Astrocyte of the spinal cord (primary cell): ENCODE measurements around the gene PLXNB1.

Experiments used
- DNase-seq: peaks from one replicate; pipeline ENCODE4 v3.0.0; 2011; ENCODE audit warnings: low read depth, low spot score
- H3K4me3 ChIP-seq: 2 replicates; pipeline ENCODE4 v1.5.1; 2011; ENCODE audit warnings: low read depth, mild to moderate bottlenecking, low read length, moderate library complexity
- in situ Hi-C: cut with HindIII; loops from 2 replicates; pipeline ENCODE4 v1.10.0; 2017; ENCODE audit warnings: low sequenced_read_pairs
- TF ChIP-seq, protein P1 (sequence below): IDR thresholded peaks from 2 replicates; pipeline ENCODE4 v1.5.1; 2012; ENCODE audit warnings: low read depth, mild to moderate bottlenecking, low read length, inconsistent platforms

Gene PLXNB1

DNA sequence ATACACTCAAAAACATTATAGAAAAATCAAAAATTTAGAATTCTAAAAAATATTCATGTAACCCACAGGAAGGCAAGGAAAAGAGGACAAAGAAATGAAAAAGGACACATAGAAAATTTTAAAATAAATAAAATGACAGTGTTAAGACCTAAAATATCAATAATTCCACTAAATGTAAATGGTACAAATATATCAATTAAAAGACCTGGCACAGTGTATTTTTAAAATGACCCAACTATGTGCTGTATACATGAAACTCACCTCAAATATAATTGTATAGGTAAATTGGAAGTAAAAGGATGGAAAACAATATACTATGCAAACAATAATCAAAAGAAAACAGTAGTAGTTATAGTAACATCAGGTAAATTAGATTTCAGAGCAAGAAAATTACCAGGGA lies 68.0 kb downstream of the PLXNB1 start:
- no peak for DNase-seq
- TF ChIP-seq, protein P1, sequence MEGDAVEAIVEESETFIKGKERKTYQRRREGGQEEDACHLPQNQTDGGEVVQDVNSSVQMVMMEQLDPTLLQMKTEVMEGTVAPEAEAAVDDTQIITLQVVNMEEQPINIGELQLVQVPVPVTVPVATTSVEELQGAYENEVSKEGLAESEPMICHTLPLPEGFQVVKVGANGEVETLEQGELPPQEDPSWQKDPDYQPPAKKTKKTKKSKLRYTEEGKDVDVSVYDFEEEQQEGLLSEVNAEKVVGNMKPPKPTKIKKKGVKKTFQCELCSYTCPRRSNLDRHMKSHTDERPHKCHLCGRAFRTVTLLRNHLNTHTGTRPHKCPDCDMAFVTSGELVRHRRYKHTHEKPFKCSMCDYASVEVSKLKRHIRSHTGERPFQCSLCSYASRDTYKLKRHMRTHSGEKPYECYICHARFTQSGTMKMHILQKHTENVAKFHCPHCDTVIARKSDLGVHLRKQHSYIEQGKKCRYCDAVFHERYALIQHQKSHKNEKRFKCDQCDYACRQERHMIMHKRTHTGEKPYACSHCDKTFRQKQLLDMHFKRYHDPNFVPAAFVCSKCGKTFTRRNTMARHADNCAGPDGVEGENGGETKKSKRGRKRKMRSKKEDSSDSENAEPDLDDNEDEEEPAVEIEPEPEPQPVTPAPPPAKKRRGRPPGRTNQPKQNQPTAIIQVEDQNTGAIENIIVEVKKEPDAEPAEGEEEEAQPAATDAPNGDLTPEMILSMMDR, result no peak
- in situ Hi-C loops, result no loop called here
- no peak overlapping the region for H3K4me3 ChIP-seq

DNA sequence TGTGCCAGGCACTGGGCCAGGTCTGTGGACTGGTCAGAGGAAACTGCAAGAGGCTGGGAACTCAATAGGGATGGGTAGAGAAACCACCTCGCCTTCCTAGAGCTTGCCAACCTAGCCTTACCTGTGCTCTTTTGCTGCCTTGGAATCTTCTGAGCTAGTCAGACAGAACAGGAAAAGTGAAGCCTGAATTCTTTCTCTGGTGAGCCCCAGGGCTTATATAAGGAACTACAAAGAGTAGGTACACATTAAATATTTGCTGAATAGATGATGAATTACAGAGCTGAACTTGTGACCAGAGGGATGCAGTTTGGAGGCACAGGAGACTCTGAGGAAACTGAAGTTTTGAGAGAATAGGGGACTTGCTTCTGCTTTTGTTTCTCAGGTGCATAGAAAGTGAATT lies 73.5 kb downstream of the PLXNB1 start:
- H3K4me3 ChIP-seq, result no peak overlapping the region
- TF ChIP-seq, protein P1, result no peak
- in situ Hi-C loops, result no loop called here
- DNase-seq, result no peak

DNA sequence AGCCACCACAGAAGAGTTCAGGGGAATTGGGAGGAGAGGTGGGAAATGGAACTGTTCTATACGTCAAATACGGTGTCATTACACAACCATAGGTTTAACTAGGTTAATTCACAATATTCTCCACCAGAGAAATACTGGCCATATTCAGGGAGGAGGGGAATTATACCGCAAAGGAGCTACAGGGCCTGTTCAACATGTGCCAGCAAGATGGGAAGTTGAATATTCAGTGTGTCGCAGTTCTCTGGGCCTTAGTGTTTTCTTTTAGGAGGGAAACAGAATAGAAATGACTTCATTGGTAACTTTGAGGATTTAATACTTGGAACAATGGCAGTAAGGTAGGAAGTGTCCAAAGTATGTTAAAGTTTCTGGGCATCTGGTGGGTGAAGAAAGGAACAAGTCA lies 75.9 kb downstream of the PLXNB1 start:
- TF ChIP-seq, protein P1, result no peak
- in situ Hi-C loops, result no loop called here
- H3K4me3 ChIP-seq, result no peak overlapping the region
- no peak for DNase-seq
